NB4 (cell line): ENCODE data around the gene COASY.

ENCODE experiments used
- CTCF ChIP-seq: IDR thresholded peaks from one replicate; pipeline ENCODE4 v1.5.1; 2012; ENCODE audit warnings: low read depth, low read length
- MAX ChIP-seq: IDR thresholded peaks from 2 replicates; pipeline ENCODE4 v1.6.1; 2011; ENCODE audit warnings: low read depth, low read length
- MYC ChIP-seq: IDR thresholded peaks from 2 replicates; pipeline ENCODE4 v1.6.1; 2011; ENCODE audit warnings: low read depth, low read length
- POLR2A ChIP-seq: IDR thresholded peaks from 2 replicates; pipeline ENCODE4 v1.6.1; 2011; ENCODE audit warnings: mild to moderate bottlenecking; ENCODE audit not compliant: insufficient read length; ENCODE audit errors: extremely low read depth

- TF ChIP-seq POLR2A (no peak), CTCF (no peak), MAX (no peak), MYC (no peak)
Observed at GRCh38 chr17:42538482-42538881, 23.5 kb upstream of the COASY start.
